H1 (cell line): ENCODE data around the gene PYGB. TPM values are rescaled to one million over a fixed set of nuclear protein-coding genes. Genes with fewer than 3 reads are reported as not detected.

Source experiments
- CTCF ChIA-PET: fragments of 300-600 bp; sonication (Branson Sonifier 250); formaldehyde crosslinking; loops from one replicate; lab custom pipeline; 2021; ENCODE audit not compliant: partially characterized antibody; lab: Charles Lee
- POLR2A ChIA-PET: fragments of 300-600 bp; sonication (Branson Sonifier 250); formaldehyde crosslinking; loops from one replicate; lab custom pipeline; 2021; ENCODE audit warnings: inconsistent platforms; ENCODE audit not compliant: partially characterized antibody; lab: Charles Lee
- DNase-seq, 2 experiments: peaks; one replicate each; pipeline versions ENCODE4 v3.0.0 to v3.0.0-alpha.2; 2010 to 2022; ENCODE audit warnings: low spot score in 2 of 2, low read depth in 1 of 2, mixed read lengths in 1 of 2
- FAIRE-seq: peaks from 2 replicates; lab custom pipeline; 2011; peaks lifted over from hg19 to GRCh38; lab: Jason Lieb, UNC
- H2AFZ ChIP-seq: 2 replicates; pipeline ENCODE4 v1.8.1; 2012; ENCODE audit warnings: low read length, inconsistent platforms
- H2AK5ac ChIP-seq: 2 replicates; pipeline ENCODE4 v1.6.1; 2013; ENCODE audit warnings: low read depth, low read length
- H2BK120ac ChIP-seq: replicated peaks from 2 replicates; pipeline ENCODE3; 2013; ENCODE audit warnings: low read depth, low read length, inconsistent platforms
- H2BK12ac ChIP-seq: 2 replicates; pipeline ENCODE4 v1.6.1; 2013; ENCODE audit warnings: low read depth, low read length
- H2BK15ac ChIP-seq: 2 replicates; pipeline ENCODE4 v1.6.1; 2013; ENCODE audit warnings: low read length
- H2BK20ac ChIP-seq: 2 replicates; pipeline ENCODE4 v1.6.1; 2013; ENCODE audit warnings: low read length
- H2BK5ac ChIP-seq: 2 replicates; pipeline ENCODE4 v1.6.1; 2013; ENCODE audit warnings: low read depth, low read length
- H3K14ac ChIP-seq: 2 replicates; pipeline ENCODE4 v1.6.1; 2013; ENCODE audit warnings: inconsistent platforms; ENCODE audit not compliant: insufficient read length
- H3K18ac ChIP-seq: 2 replicates; pipeline ENCODE4 v1.6.1; 2013; ENCODE audit warnings: low read length; ENCODE audit errors: extremely low read depth
- H3K23ac ChIP-seq: 2 replicates; pipeline ENCODE4 v1.6.1; 2013; ENCODE audit warnings: inconsistent platforms; ENCODE audit not compliant: insufficient read length
- H3K23me2 ChIP-seq: 2 replicates; pipeline ENCODE4 v1.6.1; 2013; ENCODE audit warnings: low read depth, low read length
- H3K27ac ChIP-seq: 2 replicates; pipeline ENCODE4 v1.6.1; 2011; ENCODE audit warnings: low read depth, low read length, inconsistent platforms
- H3K27me3 ChIP-seq, 4 experiments: replicated peaks in 1 of 4; 1 replicate in 1 of 4; 2 replicates in 3 of 4; pipeline versions ENCODE4 v1.6.1 to v1.8.1; 2011 to 2013; ENCODE audit warnings: low read length in 3 of 4, mild to moderate bottlenecking in 3 of 4, inconsistent platforms in 2 of 4, mixed read lengths in 2 of 4, moderate library complexity in 1 of 4; ENCODE audit not compliant: control insufficient read depth in 3 of 4, insufficient read depth in 3 of 4; ENCODE audit errors: extremely low read depth in 1 of 4
- H3K36me3 ChIP-seq, 4 experiments: 2 replicates each; pipeline versions ENCODE4 v1.6.1 to v1.8.1; 2011 to 2013; ENCODE audit warnings: mild to moderate bottlenecking in 4 of 4, low read length in 3 of 4, moderate library complexity in 2 of 4, control low read depth in 1 of 4, inconsistent platforms in 1 of 4; ENCODE audit not compliant: insufficient read depth in 4 of 4, control insufficient read depth in 2 of 4
- H3K4ac ChIP-seq: replicated peaks from 2 replicates; pipeline ENCODE3; 2013; ENCODE audit warnings: low read length, low read depth, mixed read lengths, inconsistent platforms; ENCODE audit not compliant: insufficient read length
- H3K4me1 ChIP-seq, 4 experiments: replicated peaks in 1 of 4; 1 replicate in 1 of 4; 2 replicates in 3 of 4; pipeline versions ENCODE4 v1.6.1 to v1.8.1; 2011 to 2013; ENCODE audit warnings: low read length in 3 of 4, inconsistent platforms in 2 of 4, mixed read lengths in 1 of 4; ENCODE audit not compliant: insufficient read depth in 4 of 4, control insufficient read depth in 3 of 4
- H3K4me2 ChIP-seq, 2 experiments: 2 replicates each; pipeline versions ENCODE4 v1.6.1 to v1.8.1; 2011 to 2013; ENCODE audit warnings: low read depth in 2 of 2, low read length in 2 of 2, control low read depth in 1 of 2, inconsistent platforms in 1 of 2, mild to moderate bottlenecking in 1 of 2; ENCODE audit not compliant: insufficient read depth in 1 of 2
- H3K4me3 ChIP-seq, 4 experiments: fragments of 200-600, 300-600 bp in 1 of 4; sonication (generic), shearing (Covaris generic), sonication (Bioruptor Twin) in 1 of 4; 2 replicates each; pipeline versions ENCODE4 v1.5.1 to v1.8.1; 2011 to 2016; ENCODE audit warnings: low read length in 4 of 4, low read depth in 3 of 4, control low read depth in 2 of 4, inconsistent platforms in 2 of 4, mild to moderate bottlenecking in 2 of 4, mixed read lengths in 1 of 4, moderate library complexity in 1 of 4; ENCODE audit not compliant: insufficient read depth in 2 of 4; ENCODE audit errors: extremely low read depth in 1 of 4
- H3K56ac ChIP-seq: replicated peaks from 2 replicates; pipeline ENCODE3; 2013; ENCODE audit warnings: low read depth, mild to moderate bottlenecking, mixed read lengths, low read length, inconsistent platforms; ENCODE audit not compliant: insufficient read length
- H3K79me1 ChIP-seq: 2 replicates; pipeline ENCODE4 v1.6.1; 2013; ENCODE audit warnings: low read depth, low read length, control low read depth
- H3K79me2 ChIP-seq, 2 experiments: 2 replicates each; pipeline versions ENCODE4 v1.6.1 to v1.8.1; 2012 to 2013; ENCODE audit warnings: low read length in 2 of 2, mild to moderate bottlenecking in 2 of 2, inconsistent platforms in 1 of 2; ENCODE audit not compliant: insufficient read depth in 2 of 2, control insufficient read depth in 1 of 2
- H3K9ac ChIP-seq, 4 experiments: replicated peaks in 1 of 4; 1 replicate in 1 of 4; 2 replicates in 3 of 4; pipeline versions ENCODE4 v1.6.1 to v1.8.1; 2011 to 2013; ENCODE audit warnings: low read depth in 3 of 4, low read length in 3 of 4, control low read depth in 2 of 4, mild to moderate bottlenecking in 2 of 4, moderate library complexity in 2 of 4, inconsistent platforms in 1 of 4; ENCODE audit errors: extremely low read depth in 1 of 4
- H3K9me3 ChIP-seq, 2 experiments: 2 replicates each; pipeline versions ENCODE4 v1.6.1 to v1.8.1; 2012 to 2013; ENCODE audit warnings: mild to moderate bottlenecking in 2 of 2, moderate library complexity in 2 of 2, control low read depth in 1 of 2, inconsistent platforms in 1 of 2, low read depth in 1 of 2, low read length in 1 of 2, mixed read lengths in 1 of 2; ENCODE audit not compliant: insufficient read depth in 2 of 2
- H4K20me1 ChIP-seq, 2 experiments: replicated peaks in 1 of 2; 2 replicates each; pipeline versions ENCODE3 to v1.8.1; 2011 to 2013; ENCODE audit warnings: inconsistent platforms in 2 of 2, low read length in 2 of 2, mild to moderate bottlenecking in 1 of 2; ENCODE audit not compliant: insufficient read depth in 2 of 2, control insufficient read depth in 1 of 2
- H4K5ac ChIP-seq: 2 replicates; pipeline ENCODE4 v1.6.1; 2013; ENCODE audit warnings: low read length, low read depth, mixed read lengths, inconsistent platforms; ENCODE audit not compliant: insufficient read length
- H4K8ac ChIP-seq: 2 replicates; pipeline ENCODE4 v1.8.0; 2013; ENCODE audit warnings: mild to moderate bottlenecking, moderate library complexity, low read length, inconsistent platforms; ENCODE audit not compliant: insufficient read depth; ENCODE audit errors: extremely low read depth
- H4K91ac ChIP-seq: replicated peaks from 2 replicates; pipeline ENCODE3; 2013; ENCODE audit warnings: low read length, mixed read lengths, inconsistent platforms; ENCODE audit not compliant: insufficient read length
- BACH1 ChIP-seq: IDR thresholded peaks from 2 replicates; pipeline ENCODE4 v1.6.1; 2012; ENCODE audit warnings: low read length, improper control_type of control experiment
- CHD1 ChIP-seq: IDR thresholded peaks from 2 replicates; pipeline ENCODE4 v1.6.1; 2012; ENCODE audit warnings: low read depth, low read length, improper control_type of control experiment
- CHD2 ChIP-seq: IDR thresholded peaks from 2 replicates; pipeline ENCODE4 v1.6.1; 2012; ENCODE audit warnings: low read length, improper control_type of control experiment
- EGR1 ChIP-seq: IDR thresholded peaks from 2 replicates; pipeline ENCODE4 v1.6.1; 2011; ENCODE audit warnings: low read depth, low read length, borderline replicate concordance
- JUND ChIP-seq: IDR thresholded peaks from 2 replicates; pipeline ENCODE4 v1.6.1; 2011; ENCODE audit warnings: mild to moderate bottlenecking, improper control_type of control experiment, low read length
- KDM4A ChIP-seq: IDR thresholded peaks from one replicate; pipeline ENCODE4 v1.7.1; 2012; ENCODE audit warnings: low read depth, mild to moderate bottlenecking, moderate library complexity, low read length, inconsistent platforms; ENCODE audit not compliant: severe bottlenecking
- RNF2 ChIP-seq: fragments of 200-900, 300-1000 bp; sonication (generic); IDR thresholded peaks from 2 replicates; pipeline ENCODE4 v1.7.1; 2016; ENCODE audit warnings: borderline replicate concordance, low read depth, mild to moderate bottlenecking, antibody characterized with exemption, low read length; ENCODE audit not compliant: poor library complexity, severe bottlenecking; ENCODE audit errors: missing control alignments
- SAP30 ChIP-seq: fragments of 300-600 bp; sonication (generic); IDR thresholded peaks from 2 replicates; pipeline ENCODE4 v1.7.1; 2012; ENCODE audit warnings: low read length, moderate library complexity, mild to moderate bottlenecking, inconsistent platforms; ENCODE audit not compliant: insufficient read depth, insufficient replicate concordance
- SIN3A ChIP-seq, 2 experiments: IDR thresholded peaks in 1 of 2; conservative IDR thresholded peaks in 1 of 2; 2 replicates each; pipeline ENCODE4 v1.6.1; 2011 to 2012; ENCODE audit warnings: low read length in 2 of 2, improper control_type of control experiment in 1 of 2, low read depth in 1 of 2, mild to moderate bottlenecking in 1 of 2
- YY1 ChIP-seq: IDR thresholded peaks from 2 replicates; pipeline ENCODE4 v1.6.1; 2011; ENCODE audit warnings: low read depth, mild to moderate bottlenecking, low read length
- WGBS, 2 experiments: shearing (Covaris generic) in 1 of 2; methylation state at CpG; one replicate each; pipeline versions ENCODE4 v1.1.6 to v1.1.7; 2013 to 2015; ENCODE audit warnings: low lambda C conversion rate in 2 of 2, mixed read lengths in 2 of 2, inconsistent platforms in 1 of 2, low coverage in 1 of 2, missing lambda C conversion rate in 1 of 2; ENCODE audit not compliant: insufficient replicate concordance in 2 of 2, insufficient coverage in 1 of 2, insufficient read length in 1 of 2; ENCODE audit errors: extremely low coverage in 1 of 2, missing lambda C conversion rate in 1 of 2; 5-methylcytosine and 5-hydroxymethylcytosine counted together
- polyA plus RNA-seq, 7 experiments: library from polyadenylated mRNA; depleted of rRNA in 3 of 7; stranded (reverse) in 5 of 7; unstranded in 2 of 7; fragments of >200 nt in 5 of 7; fragments of 200-250 nt in 2 of 7; gene quantifications; 1 replicate in 5 of 7; 2 replicates in 1 of 7; 4 replicates in 1 of 7; pipeline versions ENCODE4 v1.2.1 to v1.2.3, GENCODE V29; 2011 to 2013; ENCODE audit warnings: missing spikeins in 2 of 7, mixed read lengths in 2 of 7
- total RNA-seq: library from RNA; stranded (reverse); fragmentation: NEBNext Ultra II Directional; extraction: Animal tissue kit (Norgen Biotek cat#: 25700); gene quantifications from 2 replicates; pipeline ENCODE4 v1.2.1, GENCODE V29; 2021
- TF ChIP-seq, protein P1 (sequence below): IDR thresholded peaks from 2 replicates; pipeline ENCODE4 v1.6.1; 2012; ENCODE audit warnings: inconsistent platforms

Gene PYGB
- total and polyA plus RNA-seq, 2 of the 8 experiments (the other 6 are each of a cell fraction or from before 2014, with no cell fraction given) = 26.6 to 56.0 TPM

DNA sequence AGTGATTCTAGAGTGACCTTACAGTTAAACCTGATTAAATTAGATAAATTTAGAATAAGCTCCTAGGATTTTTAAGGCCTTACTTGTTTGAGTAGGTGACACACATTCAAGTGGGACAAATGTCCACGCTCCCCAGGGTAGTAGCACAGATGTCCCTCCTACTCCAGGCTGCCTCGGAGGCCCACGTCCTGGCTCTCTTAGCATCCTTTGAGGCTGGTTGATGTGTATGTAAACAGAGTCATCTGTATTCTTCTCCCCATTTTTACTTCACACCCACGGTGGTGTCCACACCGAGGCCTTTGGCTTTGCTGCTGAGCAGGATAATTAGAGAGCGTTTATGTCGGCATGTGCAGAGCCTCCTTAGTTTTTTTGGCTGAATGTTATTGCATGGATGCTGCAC lies 36.6 kb upstream of the PYGB start:
- no peak overlapping the region for H2BK120ac ChIP-seq
- CTCF ChIA-PET = interaction anchor here (0.6 to 0.7 kb wide), 2 partner anchors 227 to 479 kb away, joined by 3 to 5 read pairs; no protein-coding TSS in a partner anchor

More for the DNA sequence above, 36.6 kb upstream of the PYGB start:
- H3K4me2 ChIP-seq = no peak overlapping the region
- peaks cover 0 to 5% (median 2%) of the 10 kb centered on the region in 4 experiments; a peak in 3 of 8 replicates for H3K36me3 ChIP-seq
- no peaks in the 10 kb centered on the region for H3K79me1 ChIP-seq
- no peak for TF ChIP-seq CHD1
- no peak for TF ChIP-seq CHD2
- no peak for TF ChIP-seq SIN3A (conservative IDR thresholded peaks at IDR 0.05 in 1 of 2, IDR thresholded peaks at IDR 0.05 in 1 of 2; ENCODE audit: low read depth in 1 of 2, low read length in 2 of 2)
- TF ChIP-seq, protein P1, sequence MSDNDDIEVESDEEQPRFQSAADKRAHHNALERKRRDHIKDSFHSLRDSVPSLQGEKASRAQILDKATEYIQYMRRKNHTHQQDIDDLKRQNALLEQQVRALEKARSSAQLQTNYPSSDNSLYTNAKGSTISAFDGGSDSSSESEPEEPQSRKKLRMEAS = no peak
- no peak for TF ChIP-seq BACH1
- no peak for TF ChIP-seq KDM4A
- TF ChIP-seq JUND = no peak
- no peak for TF ChIP-seq RNF2
- no peak for TF ChIP-seq YY1
- TF ChIP-seq SAP30 = no peak
- TF ChIP-seq EGR1 = no peak
- H4K20me1 ChIP-seq = peaks cover 0 to 2% of the 10 kb centered on the region in 2 experiments
- H3K27me3 ChIP-seq = no peaks in the 10 kb centered on the region
- no peak overlapping the region for H3K56ac ChIP-seq
- H2BK12ac ChIP-seq = no peak overlapping the region
- POLR2A ChIA-PET = no interaction called here
- H4K91ac ChIP-seq = no peak overlapping the region
- H3K9ac ChIP-seq = no peak overlapping the region
- H3K4me1 ChIP-seq = no peaks in the 10 kb centered on the region
- H2BK20ac ChIP-seq = no peak overlapping the region
- FAIRE-seq = no peak
- WGBS, 2 experiments = 86% methylated on average over 7 of the region's 7 CpGs; no CpG with 5 or more reads in 1 of the 2 experiments
- H3K27ac ChIP-seq = no peak overlapping the region
- no peak overlapping the region for H3K4ac ChIP-seq
- H4K5ac ChIP-seq = no peak overlapping the region
- H3K9me3 ChIP-seq = no peaks in the 10 kb centered on the region
- no peaks in the 10 kb centered on the region for H3K79me2 ChIP-seq
- no peak overlapping the region for H4K8ac ChIP-seq
- H2BK5ac ChIP-seq = no peak overlapping the region
- no peak overlapping the region for H3K18ac ChIP-seq
- H3K23me2 ChIP-seq = no peaks in the 10 kb centered on the region
- no peak for DNase-seq
- H3K23ac ChIP-seq = no peak overlapping the region
- H3K4me3 ChIP-seq = no peak overlapping the region
- no peak overlapping the region for H2AK5ac ChIP-seq
- no peak overlapping the region for H2AFZ ChIP-seq
- no peak overlapping the region for H2BK15ac ChIP-seq
- H3K14ac ChIP-seq = no peak overlapping the region
